ENCODE measurements around the gene BEST2.

- TF ChIP-seq, protein P1, sequence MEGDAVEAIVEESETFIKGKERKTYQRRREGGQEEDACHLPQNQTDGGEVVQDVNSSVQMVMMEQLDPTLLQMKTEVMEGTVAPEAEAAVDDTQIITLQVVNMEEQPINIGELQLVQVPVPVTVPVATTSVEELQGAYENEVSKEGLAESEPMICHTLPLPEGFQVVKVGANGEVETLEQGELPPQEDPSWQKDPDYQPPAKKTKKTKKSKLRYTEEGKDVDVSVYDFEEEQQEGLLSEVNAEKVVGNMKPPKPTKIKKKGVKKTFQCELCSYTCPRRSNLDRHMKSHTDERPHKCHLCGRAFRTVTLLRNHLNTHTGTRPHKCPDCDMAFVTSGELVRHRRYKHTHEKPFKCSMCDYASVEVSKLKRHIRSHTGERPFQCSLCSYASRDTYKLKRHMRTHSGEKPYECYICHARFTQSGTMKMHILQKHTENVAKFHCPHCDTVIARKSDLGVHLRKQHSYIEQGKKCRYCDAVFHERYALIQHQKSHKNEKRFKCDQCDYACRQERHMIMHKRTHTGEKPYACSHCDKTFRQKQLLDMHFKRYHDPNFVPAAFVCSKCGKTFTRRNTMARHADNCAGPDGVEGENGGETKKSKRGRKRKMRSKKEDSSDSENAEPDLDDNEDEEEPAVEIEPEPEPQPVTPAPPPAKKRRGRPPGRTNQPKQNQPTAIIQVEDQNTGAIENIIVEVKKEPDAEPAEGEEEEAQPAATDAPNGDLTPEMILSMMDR (IDR thresholded peaks at IDR 0.05; ENCODE audit: low read length) = no peak
- no peak for TF ChIP-seq EZH2 (IDR thresholded peaks at IDR 0.05; ENCODE audit: borderline replicate concordance, low read length)
These were observed 37.7 kb downstream of the BEST2 start for GRCh38 chr19:12789098-12789903.

Data from OCI-LY1 (cell line).